GM18507 (cell line): ENCODE results near the gene FBXO3.

Experiments used
- DNase-seq: peaks from one replicate; pipeline ENCODE4 v3.0.0; 2011; ENCODE audit warnings: low read depth; ENCODE audit not compliant: insufficient read length; ENCODE audit errors: extremely low spot score
- FAIRE-seq: peaks from 2 replicates; lab custom pipeline; 2011; peaks lifted over from hg19 to GRCh38; lab: Jason Lieb, UNC

FBXO3 gene

DNA sequence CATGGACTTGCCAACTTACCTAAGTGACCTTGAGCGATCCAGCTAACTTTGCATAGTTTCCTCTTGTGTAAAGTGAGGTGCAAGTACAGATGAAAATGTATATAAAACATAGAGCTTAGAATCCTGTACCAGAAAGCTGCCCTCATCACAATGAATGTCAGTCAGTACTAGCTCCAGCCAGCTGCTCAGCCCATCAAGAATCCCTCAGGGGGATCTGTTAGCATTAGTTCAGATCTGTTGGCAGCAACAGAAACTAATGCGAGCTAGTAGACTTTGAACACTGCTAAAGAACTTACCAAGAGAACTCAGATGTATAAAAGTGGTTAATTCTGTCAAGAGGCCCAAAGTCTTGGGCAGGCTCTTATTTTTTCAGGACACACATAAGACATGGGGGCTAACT, 67.4 kb downstream of the FBXO3 start:
- no peak for FAIRE-seq
- DNase-seq: no peak

DNA sequence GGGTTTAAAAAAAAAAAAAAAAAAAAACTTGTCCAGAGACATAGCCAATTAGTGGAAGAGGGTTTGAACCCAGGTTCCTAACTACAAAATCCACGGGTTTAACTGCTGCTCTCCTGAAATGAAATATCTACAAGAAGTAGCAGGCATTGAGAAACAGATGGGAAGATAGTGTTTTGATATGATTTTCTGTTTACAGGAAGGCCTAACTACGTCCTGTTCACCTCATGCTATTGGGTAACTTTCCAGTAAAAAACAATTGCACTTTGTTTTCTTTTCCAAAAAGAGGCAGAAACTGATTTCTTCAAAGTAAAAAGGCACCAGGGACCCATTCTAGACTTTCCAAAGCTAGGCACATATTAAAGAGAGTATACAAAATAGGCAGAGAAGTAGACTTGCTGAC, 67.8 kb downstream of the FBXO3 start:
- DNase-seq (no peak), FAIRE-seq (no peak)

DNA sequence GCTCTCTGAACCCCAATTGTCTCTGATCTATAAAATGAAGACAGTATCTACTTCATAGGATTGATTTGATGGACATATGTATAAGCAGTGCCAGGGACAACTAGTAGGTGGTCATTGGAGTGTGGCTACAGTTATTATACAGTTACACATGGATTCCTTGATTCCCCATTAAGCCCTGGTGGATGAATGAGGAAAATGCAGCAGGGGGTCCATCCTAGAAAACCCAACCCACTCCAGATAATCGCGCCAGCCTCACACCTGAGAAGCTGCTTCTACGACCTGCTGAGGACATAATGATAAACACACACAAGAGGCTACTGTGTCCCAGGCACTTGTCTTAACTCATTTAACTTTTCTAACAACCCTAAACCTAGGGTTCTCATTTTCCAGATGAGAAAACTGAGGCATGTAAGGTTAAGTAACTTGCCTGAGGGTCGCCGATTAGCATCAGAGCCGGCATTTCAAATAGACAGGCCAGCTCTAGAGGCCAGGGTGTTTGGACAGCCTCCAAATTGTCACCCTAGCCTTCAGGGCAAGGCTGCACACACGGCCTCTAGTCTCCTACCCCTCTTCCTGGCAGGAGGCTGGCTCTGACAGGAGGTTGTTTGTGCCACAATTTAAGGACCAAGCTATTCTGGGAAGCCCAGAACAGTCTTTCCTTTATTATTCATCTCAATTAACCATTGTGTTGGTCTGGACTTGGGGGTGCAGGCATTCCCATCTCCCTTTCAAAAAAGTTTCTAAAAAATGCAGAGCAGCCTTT, 69.9 kb downstream of the FBXO3 start:
- no peak for FAIRE-seq
- DNase-seq: no peak

GRCh38 chr11:33703788-33704187, 70.5 kb downstream of the FBXO3 start:
- no peak for DNase-seq
- no peak for FAIRE-seq

DNA sequence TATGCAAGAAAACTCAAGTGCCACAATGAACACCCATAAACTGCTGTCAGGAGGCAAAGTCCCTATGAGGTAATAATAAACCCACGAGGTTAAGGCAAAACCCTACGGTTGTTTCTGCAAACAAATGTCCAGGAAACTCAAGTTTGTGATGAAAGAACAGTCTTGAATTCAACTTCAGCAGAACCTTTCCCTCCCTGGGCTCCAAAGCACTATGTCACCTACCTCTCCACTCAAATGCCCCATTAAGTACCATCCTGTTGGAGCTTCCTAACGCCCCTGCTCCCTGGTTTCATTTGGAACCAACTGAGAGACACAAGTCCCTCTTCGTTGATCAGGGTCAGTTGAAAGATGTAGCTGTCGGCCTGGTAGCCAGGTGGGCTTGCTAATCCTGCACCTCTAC, 71.1 kb downstream of the FBXO3 start:
- no peak for FAIRE-seq
- no peak for DNase-seq

DNA sequence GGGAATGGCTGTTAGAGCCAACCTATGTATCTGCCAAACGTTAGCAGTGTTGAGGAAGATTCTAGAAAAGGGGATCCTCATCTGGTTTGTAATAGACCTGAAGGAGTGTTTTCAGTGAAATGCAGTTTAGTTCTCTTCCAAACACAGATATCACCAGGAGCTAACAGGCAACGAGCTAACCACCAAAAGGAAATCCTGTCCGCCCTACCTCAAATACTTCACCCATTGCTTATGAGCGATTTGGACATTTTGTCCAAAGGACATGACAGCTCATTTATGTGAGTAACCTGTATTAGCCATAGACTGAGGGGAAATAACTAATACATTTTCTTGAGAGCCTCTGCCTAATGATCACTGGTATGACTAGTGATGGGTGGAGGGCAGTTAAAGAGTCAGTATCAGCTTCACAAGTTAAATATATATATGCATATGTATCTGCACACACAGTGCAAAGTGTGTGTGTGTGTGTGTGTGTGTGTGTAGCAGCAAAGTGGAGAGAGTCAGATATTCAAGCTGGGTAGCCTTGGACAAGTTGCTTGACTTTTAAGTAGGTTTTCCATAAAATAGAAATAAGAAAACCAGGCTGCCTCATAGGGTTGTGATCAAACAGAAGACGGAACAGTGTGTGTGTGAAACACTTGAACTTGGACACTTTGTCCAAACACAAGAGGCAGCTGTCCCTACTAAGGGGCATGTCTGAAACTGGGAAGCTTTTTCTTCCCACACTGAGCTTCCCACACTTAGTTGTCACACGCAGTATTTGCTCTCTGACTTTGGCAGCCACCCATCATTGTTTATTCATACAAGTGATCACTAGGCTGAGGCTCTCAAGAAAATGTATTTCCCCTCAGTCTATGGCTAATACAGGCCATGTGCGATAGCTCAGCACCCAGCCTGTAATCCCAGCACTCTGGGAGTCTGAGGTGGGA, 72.8 kb downstream of the FBXO3 start:
- DNase-seq (no peak), FAIRE-seq (no peak)

GRCh38 chr11:33700502-33701271, 73.6 kb downstream of the FBXO3 start, which contains the start of gene C11orf91:
Gene C11orf91 (minus strand): TSS chr11:33700826. CDS start chr11:33700740, 86 bp downstream.
- peak; percentile 81 for FAIRE-seq
- peak; percentile 92 for DNase-seq

DNA sequence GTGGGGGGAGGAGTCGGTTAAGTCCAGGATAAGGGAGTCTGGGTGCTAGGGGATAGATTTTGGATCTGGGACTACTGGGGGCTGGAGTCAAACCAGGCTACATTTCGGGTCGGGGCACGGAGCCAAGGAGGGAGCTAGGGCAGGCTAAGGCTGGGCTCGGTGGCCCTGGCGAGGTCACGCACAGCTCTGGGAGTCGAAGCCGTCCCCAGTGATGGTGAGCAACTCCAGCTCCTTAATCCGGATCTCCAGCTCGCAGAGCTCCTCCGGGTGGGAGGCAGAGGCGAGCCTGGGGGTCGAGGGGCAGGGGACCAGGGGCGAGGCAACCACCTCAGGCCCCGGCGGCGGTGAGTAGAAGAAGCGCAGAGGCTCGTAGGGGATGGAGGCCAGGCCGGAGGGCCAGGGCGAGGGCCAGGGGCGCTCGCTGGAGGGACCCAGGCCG, 74.2 kb downstream of the FBXO3 start:
- FAIRE-seq (no peak), DNase-seq (no peak)

DNA sequence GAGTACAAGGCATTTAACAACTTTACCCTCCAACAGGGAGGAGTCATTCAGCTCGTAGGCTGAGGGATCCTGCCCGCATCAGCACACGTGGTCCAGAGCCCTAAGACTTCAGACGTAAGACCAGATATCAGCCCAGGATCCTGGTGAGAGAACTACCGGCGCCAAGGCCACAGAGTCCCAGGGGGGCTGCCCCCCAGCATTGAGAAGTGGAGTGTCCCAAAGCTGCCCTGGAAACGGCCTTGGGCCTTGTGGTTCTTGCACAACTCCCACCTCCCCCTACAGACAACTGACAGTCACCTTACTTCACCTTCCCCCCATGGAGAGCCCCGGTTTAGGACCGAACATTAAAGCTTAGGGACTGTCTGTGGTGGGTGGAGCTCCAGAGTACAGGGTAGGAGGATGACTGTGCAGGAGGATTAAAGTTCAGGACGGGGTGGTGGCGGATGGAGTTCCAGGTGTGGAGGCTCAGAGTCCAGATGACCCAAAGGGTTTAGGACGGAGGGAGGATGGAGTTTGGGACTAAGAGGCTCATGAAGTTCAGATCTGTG, 74.7 kb downstream of the FBXO3 start:
- FAIRE-seq (no peak), DNase-seq (no peak)

DNA sequence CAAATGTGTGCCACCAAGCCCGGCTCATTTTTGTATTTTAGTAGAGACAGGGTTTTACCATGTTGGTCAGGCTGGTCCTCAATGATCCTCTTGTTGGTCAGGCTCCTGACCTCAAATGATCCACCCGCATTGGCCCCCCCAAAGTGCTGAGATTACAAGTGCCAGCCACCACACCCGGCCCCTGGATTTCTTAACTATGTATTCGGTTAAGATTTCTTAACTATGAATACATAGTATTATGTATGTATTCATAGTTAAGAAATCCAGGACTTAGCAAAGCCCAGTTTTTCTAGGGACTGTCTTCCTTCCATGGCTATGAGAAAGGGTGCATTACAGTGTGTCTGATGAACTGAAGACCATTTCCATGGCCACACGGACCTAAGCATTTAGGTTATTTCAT, 75.4 kb downstream of the FBXO3 start:
- DNase-seq (no peak), FAIRE-seq (no peak)

- FAIRE-seq: no peak
- DNase-seq: no peak
Observed at GRCh38 chr11:33697997-33698396, 76.3 kb downstream of the FBXO3 start.

GRCh38 chr11:33696931-33697638, 77.2 kb downstream of the FBXO3 start:
- no peak for FAIRE-seq
- DNase-seq: no peak

DNA sequence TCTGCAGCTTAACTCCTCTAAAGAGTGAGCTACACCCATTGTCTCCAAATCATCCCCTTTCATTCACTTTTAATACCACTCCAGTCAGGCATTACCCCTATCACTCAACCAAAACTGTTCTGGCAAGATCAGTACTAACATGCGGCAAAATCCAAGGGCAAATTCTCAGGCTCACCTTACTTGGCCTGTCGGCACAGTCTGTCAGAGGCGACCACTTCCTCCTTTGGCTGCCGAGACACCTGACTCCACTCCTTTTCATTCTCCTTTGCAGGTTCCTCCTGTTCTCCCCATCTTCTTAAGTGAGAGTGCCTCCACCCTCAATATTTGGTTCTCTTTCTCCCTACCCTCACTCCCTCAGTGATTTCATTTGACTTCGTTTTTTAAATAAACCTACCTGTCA, 77.9 kb downstream of the FBXO3 start:
- no peak for DNase-seq
- no peak for FAIRE-seq

DNA sequence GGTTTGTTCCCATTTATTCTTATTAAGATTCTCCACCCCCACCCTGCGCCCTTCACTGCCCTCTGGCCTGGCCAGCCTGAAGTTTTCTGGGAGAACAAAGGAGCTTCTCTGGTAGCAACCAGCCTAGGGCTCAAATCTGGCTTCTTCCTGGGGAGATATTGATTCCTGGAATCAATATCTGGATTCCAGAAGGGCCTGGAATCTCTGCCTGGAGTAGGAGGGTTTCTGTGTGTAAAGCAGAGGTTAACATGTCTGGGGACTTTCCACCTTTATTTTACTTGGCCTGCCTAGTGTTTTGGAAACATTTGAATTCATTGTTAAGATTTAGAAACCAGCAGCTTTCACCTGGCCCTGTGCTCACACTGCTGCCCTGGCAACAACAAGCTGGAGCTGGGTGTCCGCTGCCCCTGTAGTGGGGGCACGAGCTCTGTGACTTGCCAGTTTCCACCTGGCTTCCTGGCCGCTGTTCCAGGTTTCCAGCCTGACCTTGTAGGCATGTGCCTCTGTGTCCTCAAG, 79.2 kb downstream of the FBXO3 start:
- DNase-seq: no peak

DNA sequence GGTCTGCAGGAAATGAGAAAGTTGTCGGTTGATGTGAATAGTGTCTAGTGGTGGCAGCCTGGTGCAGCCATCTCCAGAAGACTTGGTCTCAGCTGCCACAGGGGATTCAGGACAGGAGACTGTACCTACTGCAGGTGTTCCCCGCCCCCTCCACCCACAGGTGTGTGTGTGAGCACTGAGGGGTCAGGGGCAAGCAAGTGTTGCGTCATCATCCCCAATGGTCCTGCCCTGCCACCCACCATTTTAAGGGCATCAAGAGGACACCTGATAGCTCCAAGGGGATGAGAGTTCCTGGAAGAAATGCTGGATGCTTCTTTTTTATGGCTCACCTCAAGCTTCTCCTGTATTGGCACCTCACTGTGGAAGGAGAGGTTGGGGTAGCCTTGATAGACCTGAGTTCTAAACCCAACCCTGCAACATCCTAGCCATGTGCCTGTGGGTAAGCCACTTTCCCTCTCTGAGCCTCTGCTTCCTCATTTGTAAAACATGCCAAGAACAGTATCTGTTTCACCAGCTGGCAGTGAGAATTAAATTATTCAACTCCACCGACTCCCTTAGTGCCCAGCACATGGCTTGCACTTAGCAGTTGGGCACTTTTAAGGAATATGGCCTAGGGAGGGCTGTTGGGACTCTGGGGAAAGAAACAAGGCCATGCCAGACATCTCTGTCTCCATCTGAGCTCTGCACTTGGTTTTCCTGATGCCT, 79.8 kb downstream of the FBXO3 start:
- FAIRE-seq (no peak), DNase-seq (no peak)

More for the DNA sequence above, 79.2 kb downstream of the FBXO3 start:
- FAIRE-seq: no peak

DNA sequence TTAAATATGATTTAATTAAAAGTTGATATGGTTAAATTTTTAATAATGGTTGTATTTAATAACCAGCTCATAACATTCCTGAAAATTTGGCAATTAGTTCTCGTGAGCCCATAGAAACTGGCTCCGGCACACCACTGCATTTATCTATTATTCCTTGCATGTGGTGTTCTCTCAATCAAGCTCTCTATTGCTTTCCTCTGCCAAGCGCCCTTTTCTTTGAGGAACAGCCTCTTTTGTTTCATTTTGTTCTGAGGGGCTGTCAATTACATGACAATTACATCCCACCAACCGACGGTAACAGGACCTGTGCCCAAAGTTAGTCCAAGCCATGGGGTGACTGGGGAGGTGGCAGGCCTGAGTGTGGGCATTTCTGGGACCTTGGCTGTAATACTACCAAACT, 81.8 kb downstream of the FBXO3 start:
- FAIRE-seq: no peak
- DNase-seq: no peak

DNA sequence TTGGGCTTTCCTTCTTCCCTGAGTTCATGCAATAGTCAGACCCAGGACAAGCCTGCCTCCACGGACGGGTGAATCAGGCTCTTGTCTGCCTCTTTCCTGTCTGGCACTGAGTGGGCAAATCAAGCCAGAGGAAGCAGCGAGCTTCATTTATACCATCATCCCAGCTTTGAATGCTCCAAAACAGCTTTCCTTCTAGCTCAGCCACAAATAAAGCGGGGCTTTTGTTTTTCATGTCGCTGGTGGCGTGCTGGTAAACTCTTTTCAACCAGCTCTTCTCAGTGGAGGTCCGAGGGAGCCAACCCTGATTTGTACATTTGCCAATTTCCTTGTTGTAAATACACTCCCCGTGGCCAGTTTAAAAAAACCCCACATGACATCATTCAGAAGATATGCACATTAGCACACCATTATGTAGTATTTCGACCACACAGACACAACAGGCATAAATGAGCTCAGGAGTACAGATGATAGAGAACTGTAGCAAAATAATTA, 82.3 kb downstream of the FBXO3 start:
- no peak for FAIRE-seq
- no peak for DNase-seq
